KG1 (cell line): ENCODE data around the gene MRPL58.

Source experiments
- DNase-seq: peaks from one replicate; lab custom pipeline; 2025; lab: John Stamatoyannopoulos, UW

MRPL58 gene

DNA sequence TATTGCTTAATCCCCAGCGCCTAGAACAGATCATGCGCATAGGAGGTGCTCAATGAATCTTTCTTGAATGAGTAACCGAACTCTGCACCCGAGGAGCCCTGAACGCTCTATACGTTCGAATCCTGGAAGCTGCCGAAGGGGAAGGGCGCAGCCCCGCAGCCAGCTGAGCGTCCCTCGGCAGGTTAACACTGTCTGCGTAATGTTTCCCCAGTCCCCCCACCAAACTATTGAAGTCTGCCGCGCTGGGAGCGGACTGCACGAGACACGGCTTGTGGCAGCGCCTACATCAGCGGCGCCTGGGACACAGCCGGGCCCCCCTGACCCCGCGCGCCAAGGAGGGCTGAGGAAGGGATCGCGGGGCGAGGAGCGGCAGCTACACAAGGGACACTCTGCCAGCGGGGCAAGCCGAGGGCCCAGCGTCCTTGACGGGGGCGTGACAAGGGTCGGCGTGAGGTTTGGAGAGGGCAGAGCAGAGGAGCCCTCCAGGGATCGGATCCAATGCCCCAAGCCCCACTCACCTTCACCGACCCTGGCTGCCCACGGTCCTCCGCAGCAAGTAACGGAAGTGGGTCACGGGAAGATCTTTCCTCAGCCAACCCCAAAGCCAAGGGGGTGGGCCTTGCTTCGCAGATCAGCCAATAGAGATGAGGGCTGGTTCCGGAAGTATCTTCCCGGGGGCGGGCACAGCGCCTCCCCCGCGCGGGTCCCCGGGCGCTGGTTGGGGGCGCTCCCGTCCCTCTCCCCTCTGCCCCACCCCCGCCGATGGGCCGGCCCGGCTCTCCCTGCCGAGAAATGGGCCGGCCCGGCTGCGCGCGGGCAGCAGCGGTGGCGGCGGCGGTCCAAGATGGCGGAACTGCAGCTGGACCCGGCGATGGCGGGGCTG, 34.2 kb downstream of the MRPL58 start, which contains the start of the genes ATP5PD and KCTD2:
Gene ATP5PD (minus strand): TSS at position 563 of the 883 bp plus-strand sequence. CDS start 4,319 bp downstream, outside the sequence.
Gene KCTD2 (plus strand): TSS at position 819 of the 883 bp plus-strand sequence. CDS start 26 bp downstream, at position 845.
- peak; percentile 93 for DNase-seq

DNA sequence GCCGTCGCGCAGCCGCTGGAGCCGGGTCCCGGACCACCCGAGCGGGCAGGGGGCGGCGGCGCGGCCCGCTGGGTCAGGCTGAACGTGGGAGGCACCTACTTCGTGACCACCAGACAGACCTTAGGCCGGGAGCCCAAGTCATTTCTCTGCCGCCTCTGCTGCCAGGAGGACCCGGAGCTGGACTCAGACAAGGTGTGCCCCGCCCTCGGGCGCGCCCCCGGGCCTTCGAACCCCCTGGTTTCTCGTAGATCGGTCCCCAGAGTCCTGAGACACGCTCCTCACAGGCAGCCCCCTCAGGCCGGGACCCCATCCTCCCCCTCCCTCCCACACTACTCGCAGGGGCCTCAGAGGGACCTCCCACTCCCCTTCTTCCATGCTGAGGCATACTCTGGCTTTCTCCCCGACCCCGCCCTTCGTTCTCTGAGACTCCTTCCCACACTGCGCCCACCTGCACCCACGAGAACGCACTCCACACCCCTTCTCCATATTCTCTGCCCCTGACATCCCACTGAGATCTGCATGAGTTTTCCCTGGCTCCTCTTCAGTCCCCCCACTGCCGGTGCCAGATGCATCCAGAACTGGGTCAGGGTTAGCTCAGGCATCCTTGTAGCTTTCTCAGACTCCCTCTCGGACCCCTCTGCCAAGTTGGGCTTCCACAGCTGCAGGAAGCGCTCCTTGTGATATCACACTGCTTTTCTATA, 35.1 kb downstream of the MRPL58 start:
- DNase-seq: no peak

DNA sequence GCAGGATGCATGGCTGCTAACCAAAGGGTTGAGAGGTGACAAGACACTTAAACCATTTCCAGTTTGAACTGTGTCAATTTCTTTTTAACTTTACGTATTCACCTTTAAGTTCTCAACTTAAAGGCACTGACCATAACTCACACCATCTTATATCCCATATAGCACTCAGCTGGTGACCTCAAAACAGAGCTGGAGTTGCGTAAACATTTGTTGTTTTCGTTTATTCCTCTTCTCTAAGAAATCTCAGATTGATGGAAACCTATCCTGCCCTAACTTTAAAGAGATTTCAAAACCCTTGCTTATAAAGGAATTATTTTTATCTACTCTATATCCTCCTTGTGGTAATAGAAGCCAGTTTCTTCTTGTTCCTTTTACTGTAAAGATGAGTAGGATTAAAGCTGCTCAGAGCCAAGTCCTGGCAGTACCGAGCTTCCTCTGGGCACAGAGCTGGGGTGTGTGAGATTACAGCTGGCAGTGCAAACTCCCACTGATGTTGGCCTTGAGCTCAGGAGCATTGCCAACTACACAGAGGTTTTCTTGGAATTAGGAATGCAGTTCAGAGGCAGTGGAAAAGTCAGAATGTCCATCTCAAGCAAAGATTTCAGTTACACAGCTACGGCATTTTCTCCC, 35.9 kb downstream of the MRPL58 start:
- DNase-seq: no peak

DNA sequence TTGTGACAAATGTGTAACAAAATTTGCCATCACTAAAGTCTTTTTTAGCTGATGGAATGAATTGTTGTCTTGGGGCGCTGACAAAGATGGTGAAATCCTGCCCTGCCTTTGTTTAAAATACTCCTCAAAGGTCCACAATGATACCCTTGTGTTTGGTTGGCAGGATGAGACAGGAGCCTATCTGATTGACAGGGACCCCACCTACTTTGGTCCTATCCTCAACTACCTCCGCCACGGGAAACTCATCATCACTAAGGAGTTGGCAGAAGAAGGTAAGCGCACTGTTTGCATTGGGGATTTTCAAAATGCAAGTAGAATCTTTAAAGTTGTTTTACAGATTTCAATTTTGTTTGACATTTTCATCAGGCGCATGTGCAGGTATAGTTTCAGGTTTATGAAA, 36.6 kb downstream of the MRPL58 start:
- no peak for DNase-seq

DNA sequence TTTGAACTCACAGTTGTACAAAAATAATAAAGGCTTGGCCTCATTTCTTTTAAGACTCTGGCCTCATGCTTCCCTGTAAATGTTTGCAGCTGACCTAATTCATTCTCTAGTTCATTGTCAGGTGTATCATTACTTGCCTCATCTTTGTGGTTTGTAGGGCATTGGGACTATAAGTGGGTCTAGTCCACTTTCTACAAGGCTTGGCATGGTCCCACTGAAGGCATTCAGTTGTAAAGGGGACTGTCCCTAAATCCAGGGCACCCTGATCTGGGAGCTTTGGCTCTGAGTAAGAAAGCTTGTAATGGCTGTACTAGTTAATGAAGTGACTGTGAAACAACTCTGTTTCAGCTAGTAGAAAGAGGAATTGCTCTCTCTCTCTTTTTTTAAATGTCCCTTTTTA, 37.2 kb downstream of the MRPL58 start:
- DNase-seq: no peak

DNA sequence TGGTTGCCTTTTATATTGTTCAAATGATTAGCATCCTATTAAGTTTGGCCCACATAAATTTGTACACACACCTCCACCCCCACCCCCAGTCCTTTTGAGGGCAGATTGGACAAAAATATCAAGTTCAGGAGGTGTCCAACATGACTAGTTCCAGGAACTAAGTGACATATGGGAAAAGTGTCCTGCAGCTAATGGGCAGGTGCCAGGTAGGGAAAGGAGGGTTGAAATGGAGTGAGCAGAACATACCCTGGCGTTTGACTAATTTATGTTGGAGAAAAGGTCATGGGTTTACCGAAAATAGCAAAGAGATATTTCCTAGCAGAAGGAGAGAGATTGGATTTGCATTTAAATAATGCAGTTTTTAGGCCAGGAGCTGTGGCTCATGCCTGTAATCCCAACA, 39.5 kb downstream of the MRPL58 start:
- no peak for DNase-seq

DNA sequence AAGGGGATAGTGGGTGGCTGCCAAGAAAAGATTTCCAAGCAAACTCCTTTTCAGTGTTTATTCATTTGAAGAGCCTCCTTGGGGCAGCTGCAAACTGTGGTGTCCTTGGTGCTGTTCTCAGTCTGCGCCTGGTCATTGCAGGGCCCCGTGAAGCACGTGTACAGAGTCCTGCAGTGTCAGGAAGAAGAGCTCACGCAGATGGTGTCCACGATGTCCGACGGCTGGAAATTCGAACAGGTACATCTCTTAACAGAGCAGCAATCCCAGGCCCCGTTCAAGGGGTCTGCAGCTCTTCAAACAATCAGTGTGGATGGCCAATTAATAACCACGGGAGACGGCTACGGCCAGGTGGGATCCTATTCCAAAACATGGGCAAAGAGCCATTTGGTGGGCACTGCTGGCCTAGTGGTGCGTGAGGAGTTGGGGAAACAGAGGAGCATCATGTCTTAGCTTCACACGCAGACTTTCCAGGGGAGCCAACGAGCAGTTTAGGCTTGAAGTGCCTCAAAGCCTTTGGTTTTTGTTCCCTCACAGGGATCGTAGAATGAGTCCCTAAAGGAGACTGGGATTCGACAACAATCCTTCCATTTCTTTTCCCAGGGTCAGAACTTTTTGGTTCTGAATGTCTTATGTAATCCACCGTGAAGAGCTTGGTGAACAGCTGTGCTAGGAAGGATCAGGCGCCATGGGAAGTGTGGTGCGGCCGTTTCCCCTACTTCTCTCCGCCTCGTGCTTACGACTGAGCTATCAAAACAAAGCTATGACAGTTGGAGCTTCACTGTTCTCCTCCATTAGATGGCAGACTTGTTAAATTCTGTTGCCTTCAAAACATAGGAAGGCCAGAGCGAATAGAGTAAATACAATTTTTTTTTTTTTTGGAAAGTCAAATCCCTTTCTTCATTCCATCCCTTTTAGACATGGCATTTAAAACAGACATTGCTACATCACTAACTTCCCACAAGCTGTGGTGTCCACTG, 47.2 kb downstream of the MRPL58 start:
- no peak for DNase-seq

DNA sequence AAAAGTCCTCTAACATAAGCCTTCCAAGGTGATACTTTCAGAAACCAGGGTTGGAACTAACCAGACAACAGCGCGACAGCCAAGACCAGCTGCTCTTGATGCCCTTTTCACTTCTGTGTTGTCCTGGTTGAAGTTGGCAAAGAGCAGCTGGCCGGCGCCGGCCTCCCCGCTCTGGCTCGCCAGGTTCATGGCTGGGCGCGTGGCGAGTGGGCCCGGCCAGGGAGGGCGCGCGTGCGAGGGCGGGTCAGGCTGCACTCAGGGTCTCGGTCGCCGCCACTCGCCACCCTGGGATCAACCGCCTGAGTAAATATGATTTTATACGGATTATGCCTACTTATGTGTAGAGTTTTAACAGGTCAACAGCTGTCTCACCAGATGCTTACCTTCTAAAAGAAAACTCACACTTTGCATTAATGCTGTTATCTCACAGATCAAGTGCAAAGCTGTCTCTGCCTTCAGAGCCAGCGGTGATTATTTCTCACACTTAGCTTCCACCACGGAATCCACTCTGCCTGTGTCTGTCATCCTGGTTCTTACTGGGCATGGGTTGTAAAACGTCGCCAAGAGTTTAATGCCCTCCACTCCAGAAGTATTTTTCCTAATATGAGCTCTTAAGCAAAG, 48.1 kb downstream of the MRPL58 start:
- DNase-seq: no peak

DNA sequence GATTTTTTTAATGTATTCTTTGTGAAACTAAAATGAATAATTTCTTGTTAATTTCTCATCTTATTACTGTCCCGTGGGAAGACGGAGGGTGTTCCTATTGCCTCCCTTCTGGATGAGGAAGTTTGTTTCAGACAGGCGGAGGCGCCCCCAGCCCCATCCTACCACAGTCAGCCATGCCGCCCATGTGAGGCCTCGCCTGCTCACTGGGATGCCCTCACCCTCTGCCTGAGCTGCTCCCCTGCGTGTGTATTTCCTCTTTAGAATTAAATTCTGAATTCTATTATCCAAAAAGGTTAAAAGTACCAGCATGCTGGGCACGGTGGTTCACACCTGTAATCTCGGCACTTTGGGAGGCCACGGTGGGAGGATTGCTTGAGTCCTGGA, 48.6 kb downstream of the MRPL58 start:
- DNase-seq: no peak

DNA sequence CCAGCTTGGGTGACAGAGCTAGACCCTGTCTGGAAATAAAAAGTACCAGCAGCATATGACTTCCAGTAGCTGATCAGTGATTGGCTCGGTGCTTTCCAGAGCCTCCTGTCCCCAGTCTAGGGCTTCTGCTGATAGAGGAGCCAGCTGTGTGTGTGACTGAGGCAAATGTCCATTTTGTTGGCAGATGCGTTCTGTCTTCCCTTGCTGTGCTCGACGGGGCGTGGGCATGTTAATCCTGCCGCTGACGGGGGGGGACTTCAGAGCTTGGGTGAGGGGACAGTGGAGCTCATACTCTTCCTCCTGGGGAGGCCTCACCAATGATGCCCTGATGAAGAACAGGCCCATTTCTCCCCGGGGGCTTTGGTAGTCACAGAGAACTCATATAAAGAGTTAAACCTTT, 49.1 kb downstream of the MRPL58 start:
- DNase-seq: no peak

DNA sequence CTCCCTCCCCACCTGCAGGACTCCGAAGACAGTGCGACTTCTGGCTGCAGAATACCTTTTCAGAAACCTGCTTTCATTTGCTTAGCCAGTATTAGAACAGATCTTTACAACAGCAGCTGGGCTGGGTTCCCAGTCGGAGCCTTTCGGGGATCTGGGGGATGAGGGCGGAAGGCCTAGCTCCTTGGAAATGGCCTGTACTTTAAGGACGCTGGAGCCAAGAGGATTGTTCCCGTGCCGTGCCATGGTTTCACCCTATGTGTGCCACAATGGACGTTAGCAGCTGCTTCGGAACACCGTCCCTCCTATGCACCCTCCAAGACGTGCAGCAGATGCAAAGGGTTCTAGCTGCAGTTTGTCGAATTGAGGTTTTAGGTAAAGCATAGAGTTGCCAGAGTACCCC, 50.7 kb downstream of the MRPL58 start:
- no peak for DNase-seq

DNA sequence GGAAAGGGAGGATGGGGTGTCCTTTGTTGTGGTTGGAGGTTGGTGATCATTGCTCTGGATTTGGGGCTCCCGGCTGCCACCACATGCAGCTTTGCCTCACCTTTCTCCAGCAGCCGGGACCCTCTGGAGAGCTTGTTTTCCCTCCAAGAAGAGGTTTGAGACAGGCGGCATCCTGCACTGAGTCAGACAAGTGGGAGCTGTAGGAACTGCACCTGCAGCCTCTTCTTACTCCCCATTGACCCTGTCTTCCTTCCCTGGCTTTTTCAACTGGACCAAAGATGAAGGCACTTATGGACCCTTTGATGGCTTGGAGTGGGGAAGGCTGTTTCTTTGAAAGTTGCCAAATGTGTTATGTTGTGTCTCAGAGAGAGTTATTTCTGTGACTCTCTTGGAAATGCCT, 51.2 kb downstream of the MRPL58 start:
- DNase-seq: no peak

DNA sequence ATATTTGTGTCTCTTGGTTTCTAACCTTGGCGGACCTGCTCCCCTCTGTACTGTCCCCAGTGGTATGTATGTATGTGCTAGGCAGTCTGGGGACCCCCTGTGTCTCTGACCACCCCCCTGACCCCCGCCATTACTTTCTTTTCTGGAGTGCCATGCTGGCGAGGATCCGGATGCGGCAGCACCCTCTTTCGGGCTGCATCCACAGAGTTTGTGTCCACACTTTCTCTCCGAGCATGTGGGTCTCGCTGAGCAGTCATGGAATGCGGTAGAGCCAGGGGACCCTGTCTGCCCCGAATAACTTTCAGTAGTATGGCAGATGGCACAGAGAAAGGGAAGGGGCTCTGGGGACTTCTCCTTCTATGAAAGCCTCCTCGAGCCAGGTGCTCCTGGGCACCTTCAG, 51.6 kb downstream of the MRPL58 start:
- DNase-seq: no peak

DNA sequence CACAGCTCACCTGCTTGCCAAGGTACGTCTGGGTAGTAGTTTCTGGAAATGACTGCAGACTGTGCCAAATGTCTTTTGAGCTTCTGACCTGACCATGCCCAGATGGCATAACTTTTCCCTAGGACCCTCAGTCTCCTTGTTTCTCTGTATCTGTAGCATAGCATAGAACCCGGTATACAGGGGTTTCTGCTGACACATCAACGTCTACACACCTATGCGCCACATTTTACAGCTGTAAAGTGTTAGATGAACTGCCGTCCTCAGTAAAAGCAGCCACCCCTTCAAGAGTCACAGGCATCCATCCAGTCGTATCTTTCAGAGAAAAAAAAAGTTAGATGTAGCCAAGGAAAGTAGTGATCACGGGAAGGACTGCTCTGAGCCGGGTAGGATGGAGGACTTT, 52.0 kb downstream of the MRPL58 start:
- no peak for DNase-seq

DNA sequence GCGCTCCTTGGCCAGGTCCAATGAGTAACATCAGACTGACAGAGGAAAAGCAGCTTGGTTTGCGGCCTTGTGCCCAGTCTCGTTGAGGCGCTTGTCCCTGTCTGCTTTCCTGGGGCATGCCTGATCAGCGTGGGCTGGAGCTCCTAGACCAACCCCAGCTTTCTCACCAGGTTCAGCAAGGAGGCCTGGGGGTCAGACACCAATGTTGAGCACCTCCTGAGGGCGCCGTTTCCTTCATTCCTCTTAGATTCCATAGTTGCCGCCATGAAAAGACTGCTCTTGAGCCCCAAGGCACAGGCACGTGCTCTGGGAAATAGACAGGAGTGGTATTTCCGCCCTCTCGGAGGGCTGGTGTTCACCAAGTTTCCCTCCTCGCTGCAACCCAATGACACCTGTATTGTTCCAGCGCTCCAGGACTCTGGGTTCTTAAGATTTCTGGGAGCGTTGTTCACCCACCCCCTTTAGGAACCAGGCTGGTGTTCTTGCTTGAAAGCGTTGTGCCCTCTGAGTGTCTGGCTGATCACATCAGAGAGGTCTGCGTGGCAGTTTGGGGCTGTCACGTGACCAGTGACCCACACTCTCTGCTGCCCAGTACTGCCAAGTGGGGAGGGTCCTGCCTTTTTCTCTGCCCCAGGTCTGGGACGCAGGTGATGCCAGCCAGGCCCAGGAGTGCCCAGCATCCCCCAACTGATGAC, 52.5 kb downstream of the MRPL58 start:
- DNase-seq: no peak

DNA sequence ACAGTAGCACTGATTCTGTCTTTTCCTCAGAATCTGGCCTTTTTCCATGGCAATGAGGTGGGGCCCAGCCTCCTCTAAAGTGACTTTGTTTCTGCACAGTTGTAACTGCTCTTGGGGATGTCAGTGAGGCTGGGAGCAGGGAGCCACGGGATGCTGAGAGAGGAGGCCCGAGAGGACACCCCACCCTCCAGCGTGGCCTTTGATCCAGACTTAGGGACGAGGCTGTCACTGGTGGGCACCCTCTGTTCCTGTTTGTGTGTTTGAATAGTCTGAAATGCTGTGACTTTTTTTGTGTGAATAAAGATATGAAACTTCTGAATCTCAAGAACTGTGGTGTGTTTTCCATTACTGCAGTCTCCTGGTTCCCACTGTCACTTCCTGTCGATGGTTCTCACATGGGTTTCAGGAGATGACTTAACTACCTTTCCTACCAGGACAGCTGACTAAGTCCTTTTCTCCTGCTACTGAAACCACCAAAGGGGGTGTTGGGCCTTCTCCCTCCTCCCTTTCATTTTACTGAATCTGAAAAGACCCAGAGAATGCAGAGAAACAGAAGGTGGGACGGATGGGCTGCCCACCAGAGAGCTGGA, 53.2 kb downstream of the MRPL58 start:
- DNase-seq: no peak

DNA sequence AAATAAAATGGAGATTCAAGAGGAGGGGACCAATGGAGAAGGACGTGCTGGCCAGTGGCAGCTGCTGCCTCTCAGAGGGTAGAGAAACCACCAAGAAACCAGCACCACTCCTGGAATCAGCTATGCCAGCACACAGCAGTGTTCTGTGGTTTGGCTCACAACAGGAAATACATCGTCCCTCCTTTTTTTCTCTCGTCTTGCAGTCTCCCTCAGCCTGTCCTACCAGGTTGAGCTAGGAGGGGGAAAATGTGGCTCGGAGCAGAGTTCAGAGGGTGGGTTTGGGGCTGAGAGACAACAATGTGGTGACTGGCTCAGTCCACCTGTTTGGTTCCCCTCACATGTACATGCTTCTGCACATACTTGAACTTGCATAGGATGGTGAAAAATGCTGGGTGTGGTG, 55.4 kb downstream of the MRPL58 start:
- no peak for DNase-seq

DNA sequence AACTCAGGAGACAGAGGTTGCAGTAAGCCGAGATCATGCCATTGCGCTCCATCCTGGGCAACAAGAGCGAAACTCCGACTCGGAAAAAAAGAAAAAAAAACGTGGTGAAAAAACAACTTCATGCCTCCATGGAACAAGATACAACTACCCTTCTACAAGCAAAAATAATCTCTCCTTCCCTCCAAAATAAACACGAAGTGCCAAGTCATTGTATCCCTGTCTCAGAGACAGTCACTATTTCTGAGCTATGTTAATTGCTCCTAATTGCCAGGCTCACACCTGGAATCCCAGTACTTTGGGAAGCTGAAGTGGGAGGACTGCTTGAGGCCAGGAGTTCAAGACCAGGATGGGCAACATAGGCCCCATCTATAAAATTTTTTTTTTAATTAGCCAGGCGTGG, 56.3 kb downstream of the MRPL58 start:
- DNase-seq: no peak

DNA sequence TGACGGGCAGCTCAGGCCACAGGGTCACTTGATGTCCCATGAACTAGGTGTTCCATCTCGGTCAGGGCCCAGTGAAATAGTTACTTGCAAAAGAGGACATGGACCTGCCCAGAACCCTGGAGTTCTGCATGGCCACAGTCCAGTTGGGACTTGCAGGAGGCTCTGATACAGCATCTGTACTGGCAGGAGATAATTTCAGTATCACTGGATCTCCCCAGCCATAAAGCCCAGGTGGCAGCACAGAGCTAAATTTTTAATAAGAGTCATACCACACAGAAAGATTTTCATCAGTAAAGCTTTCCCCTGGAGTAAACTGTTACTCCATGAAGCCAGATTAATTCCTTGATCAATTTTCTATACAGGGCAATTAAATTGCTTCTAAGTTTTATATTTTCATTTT, 57.3 kb downstream of the MRPL58 start:
- DNase-seq: no peak
